ENCODE data around the gene E4F1. TPM values are rescaled to one million over a fixed set of nuclear protein-coding genes. Genes with fewer than 3 reads are reported as not detected.

E4F1 gene
- total and polyA plus RNA-seq, 2 of the 8 experiments (the other 6 are each of a cell fraction or from before 2014, with no cell fraction given): 22.2 to 27.0 TPM

GRCh38 chr16:2214719-2214968, 8.7 kb upstream of the E4F1 start, which contains the start of gene PGP (continued):
- TF ChIP-seq EGR1 (IDR thresholded peaks at IDR 0.05; ENCODE audit: borderline replicate concordance, low read depth, low read length): peak; percentile 90; the same call in 1 of the 2 replicates
